PFSK-1 (cell line): Measurements from ENCODE around the gene CENPM.

Experiments used
- FOXP2 ChIP-seq: optimal IDR thresholded peaks from 2 replicates; pipeline ENCODE3; 2011; ENCODE audit warnings: borderline replicate concordance, control low read depth, inconsistent platforms; ENCODE audit not compliant: insufficient read depth; ENCODE audit errors: extremely low read length, extremely low read depth
- POLR2AphosphoS5 ChIP-seq: IDR thresholded peaks from 2 replicates; pipeline ENCODE4 v1.6.1; 2012; ENCODE audit warnings: low read depth, mild to moderate bottlenecking, control low read depth, low read length, moderate library complexity
- REST ChIP-seq, 2 experiments: IDR thresholded peaks; 2 replicates each; pipeline versions ENCODE4 v1.6.1 to v1.8.0; 2011 to 2012; ENCODE audit warnings: low read depth in 2 of 2, low read length in 2 of 2, control low read depth in 1 of 2, inconsistent platforms in 1 of 2, mild to moderate bottlenecking in 1 of 2, moderate library complexity in 1 of 2; ENCODE audit not compliant: insufficient read depth in 1 of 2
- SIN3A ChIP-seq: IDR thresholded peaks from 2 replicates; pipeline ENCODE4 v1.6.1; 2012; ENCODE audit warnings: mild to moderate bottlenecking, low read length, moderate library complexity, borderline replicate concordance; ENCODE audit not compliant: insufficient read depth
- TAF1 ChIP-seq: IDR thresholded peaks from 2 replicates; pipeline ENCODE4 v1.6.1; 2012; ENCODE audit warnings: low read length, control low read depth, borderline replicate concordance; ENCODE audit not compliant: insufficient read depth

Gene CENPM

GRCh38 chr22:41978732-41979131, 31.8 kb upstream of the CENPM start:
- TF ChIP-seq TAF1 (no peak), POLR2AphosphoS5 (no peak), FOXP2 (no peak), SIN3A (no peak), REST (IDR thresholded peaks at IDR 0.05; ENCODE audit: insufficient read depth in 1 of 2, low read depth in 2 of 2, low read length in 2 of 2) (no peak)

GRCh38 chr22:41976961-41977566, 30.1 kb upstream of the CENPM start:
- TF ChIP-seq POLR2AphosphoS5 (no peak), REST (IDR thresholded peaks at IDR 0.05; ENCODE audit: insufficient read depth in 1 of 2, low read depth in 2 of 2, low read length in 2 of 2) (no peak), TAF1 (no peak), FOXP2 (no peak), SIN3A (no peak)

- TF ChIP-seq SIN3A (no peak), REST (IDR thresholded peaks at IDR 0.05; ENCODE audit: insufficient read depth in 1 of 2, low read depth in 2 of 2, low read length in 2 of 2) (no peak), POLR2AphosphoS5 (no peak), FOXP2 (no peak), TAF1 (no peak)
Measured at GRCh38 chr22:41976070-41976901, 29.3 kb upstream of the CENPM start.

GRCh38 chr22:41975299-41976069, 28.5 kb upstream of the CENPM start:
- TF ChIP-seq FOXP2 (no peak), REST (IDR thresholded peaks at IDR 0.05; ENCODE audit: insufficient read depth in 1 of 2, low read depth in 2 of 2, low read length in 2 of 2) (no peak)
